HG02798 (cell line): Measurements from ENCODE around the gene VMAC.
"Not testable (repeated sequence)": the region's sequence is repeated elsewhere in the genome, so short reads cannot be mapped to it uniquely, and the experiment has no call there.

Source experiments
- ATAC-seq: cut with Tn5 transposase; IDR thresholded peaks from one replicate; pipeline ENCODE4 v1.9.1; 2021; ENCODE audit warnings: mild to moderate bottlenecking; ENCODE audit not compliant: unreplicated experiment, poor library complexity

Gene VMAC

GRCh38 chr19:5883157-5883873, 21.4 kb upstream of the VMAC start:
- not testable (repeated sequence) for ATAC-seq

- not testable (repeated sequence) for ATAC-seq
These were observed 20.4 kb upstream of the VMAC start for GRCh38 chr19:5884065-5884811.

DNA sequence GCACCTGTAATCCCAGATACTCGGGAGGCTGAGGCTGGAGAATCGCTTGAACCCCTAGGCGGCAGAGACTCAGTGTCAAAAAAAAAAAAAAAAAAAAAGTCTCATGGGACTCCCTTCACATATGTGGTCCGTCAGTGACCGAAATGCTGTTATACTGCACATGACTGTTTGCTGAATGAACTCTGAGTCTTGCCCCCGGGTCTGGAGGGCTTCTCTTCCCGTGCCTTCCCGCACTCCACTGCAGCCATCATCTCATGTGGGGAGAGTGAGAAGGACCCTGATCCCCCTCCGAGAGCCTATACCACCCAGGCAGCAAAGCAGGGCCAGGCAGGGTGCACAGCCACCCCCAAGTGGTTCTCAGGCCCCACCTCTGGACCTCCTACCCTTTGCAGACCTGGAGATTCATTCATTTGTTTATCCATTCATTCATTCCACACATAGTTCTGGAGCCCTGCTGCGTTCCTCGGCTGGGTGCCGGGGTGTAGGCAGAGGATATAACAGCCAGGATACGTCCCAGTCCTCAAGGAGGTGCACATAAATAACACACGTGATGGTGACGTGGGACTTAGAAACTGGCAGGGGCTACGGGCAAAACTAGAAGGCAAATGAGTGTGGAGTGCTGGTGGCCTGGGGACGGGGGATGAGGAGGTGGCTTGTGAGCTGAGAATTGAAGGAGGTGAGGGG, 15.2 kb upstream of the VMAC start:
- no peak for ATAC-seq

- ATAC-seq = no peak
These were observed 14.6 kb upstream of the VMAC start for GRCh38 chr19:5890099-5890498.

- no peak for ATAC-seq
These were observed 13.1 kb upstream of the VMAC start for GRCh38 chr19:5891572-5891937.

- no peak for ATAC-seq
These were observed 12.5 kb upstream of the VMAC start for GRCh38 chr19:5891938-5892771.

DNA sequence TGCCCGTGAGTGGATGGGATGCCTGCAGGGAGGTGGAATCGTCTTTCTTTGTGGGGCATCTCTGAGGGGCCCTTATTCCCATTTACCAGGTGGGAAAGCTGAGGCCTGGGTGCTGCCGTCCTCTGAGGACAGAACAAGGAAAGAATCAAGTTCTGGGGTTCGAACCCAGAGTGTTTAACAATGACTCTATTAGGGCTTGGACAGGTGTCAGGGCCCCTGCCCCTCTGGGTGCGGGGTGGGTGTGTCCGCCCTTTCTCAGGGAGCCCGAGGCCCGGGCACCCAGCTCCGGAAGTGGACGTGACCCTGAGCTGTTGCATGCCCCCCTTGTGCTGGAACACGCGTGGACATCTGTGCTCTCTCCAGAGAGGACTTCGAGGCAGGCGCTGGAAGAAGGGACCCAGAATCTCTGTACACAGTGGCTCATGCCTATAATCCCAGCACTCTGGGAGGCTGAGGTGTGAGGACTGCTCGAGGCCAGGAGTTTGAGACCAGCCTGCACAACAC, 11.8 kb upstream of the VMAC start:
- ATAC-seq = no peak

DNA sequence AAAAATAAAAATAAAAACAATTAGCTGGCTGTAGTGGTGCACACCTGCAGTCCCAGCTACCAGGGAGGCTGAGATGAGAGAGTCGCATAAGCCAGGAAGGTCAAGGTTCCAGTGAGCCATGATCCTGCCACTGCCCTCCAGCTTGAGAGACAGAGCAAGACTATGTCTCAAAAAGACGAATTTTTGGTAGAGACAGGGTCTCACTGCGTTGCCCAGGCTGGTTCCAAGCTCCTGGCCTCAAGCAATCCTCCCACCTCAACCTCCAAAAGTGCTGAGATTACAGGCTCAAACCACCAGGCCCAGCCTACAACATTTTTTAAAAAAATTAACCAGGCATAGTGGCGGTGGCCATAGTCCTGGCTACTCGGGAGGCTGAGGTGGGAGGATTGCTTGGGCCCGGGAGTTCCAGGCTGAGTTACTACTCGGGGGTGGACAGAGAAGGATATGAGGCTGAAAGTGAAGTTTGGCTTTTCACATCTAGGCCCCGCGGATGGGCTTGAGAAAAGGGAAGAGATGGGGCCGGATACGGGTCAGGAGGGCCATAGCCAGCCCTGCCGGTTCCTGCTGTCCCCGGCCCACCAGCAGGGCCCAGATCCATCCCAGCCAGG, 11.3 kb upstream of the VMAC start:
- ATAC-seq = no peak

DNA sequence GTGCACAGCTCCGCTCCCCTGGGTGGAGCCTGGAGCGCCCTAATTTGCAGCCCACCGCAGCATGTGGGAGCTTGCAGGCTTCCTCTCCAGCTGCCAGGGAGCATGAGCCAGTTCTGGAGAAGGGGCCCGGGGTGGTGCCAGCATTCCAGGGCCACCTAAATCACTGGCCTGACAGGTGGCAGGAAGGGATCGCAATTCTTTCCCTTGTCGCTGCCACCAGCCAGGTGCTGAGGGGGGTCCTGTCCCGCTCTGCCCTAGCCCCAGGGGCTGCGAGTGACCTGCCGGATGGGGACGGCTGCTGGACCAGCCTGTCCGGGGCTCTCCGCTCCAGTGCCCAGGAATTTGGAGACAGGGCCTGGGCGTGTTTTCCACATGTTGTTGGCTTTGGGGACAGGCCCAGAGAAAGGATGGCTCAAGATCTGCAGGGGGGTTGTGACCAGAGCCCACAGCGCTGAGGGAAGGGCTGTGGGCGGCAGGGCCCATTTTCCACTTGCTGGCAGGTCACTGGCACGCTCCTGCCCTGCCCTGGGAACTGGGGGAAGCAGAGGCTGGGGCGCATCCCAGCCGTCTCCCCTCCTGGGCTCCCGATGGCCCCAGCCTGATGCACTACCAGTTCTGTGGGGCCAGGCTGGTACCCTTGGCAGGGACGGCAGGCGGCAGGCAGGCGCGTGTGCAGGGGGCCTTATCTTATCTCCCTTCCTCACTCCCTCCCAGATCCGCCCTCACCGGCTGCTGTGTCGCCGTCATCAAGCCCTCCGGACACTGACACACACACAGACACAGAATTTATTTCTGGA, 10.6 kb upstream of the VMAC start:
- ATAC-seq = no peak

GRCh38 chr19:5894704-5895349, 9.8 kb upstream of the VMAC start:
- no peak for ATAC-seq

DNA sequence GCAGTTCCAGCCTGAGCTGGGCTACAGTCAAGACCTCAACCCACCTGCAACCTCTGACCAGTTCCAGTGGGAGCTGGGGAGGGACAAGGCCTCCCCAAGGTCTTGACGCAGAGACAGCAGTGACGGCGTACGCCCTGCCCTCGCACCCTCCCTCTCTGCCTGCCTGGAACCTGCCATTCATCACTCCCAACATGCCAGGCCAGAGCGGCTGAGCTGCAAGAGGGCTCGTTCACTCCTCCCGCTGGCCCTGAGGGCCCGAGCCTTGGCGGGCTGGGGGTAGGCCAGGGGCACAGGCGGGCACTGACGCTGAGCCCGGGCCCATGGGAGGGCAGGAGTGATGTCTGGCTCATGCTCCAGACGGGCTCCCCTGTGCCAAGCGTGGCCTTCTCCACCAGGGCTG, 9.3 kb upstream of the VMAC start:
- no peak for ATAC-seq

- ATAC-seq = no peak
These were observed 8.8 kb upstream of the VMAC start for GRCh38 chr19:5895890-5896289.

DNA sequence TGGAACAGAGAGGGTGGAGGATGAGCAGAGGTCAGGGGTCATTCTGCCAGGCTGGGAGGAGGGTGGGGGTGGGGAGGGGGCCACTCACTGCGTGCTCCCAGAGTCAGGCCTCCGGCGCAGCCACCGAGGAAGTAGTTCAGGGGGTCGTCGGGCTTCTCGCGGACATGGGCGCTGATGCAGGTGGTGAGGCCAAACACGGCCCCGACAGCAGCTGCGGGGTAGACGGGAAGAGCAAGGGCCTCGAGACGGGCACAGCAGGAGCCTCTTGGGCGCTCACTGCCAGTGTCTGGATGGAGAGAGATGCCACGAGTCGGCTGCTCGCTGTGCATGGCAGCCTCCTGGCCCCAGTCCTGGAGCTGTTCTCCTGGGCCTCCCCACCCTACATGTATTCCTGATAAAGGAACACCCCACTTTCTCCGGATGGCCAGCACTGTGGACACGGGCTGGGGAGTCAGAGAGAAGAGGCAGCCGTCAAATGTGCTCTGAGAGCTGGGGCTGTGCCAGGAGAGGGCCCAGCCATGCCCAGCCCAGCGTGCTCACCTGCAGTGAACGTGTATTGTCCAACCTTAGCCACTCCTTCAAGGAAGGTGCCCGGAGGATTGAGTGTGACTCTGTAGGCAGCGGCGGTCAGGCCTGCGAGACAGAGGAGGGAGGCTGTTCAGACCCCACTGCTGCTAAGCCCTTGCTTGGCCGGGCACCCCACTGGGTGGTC, 8.2 kb upstream of the VMAC start:
- ATAC-seq = no peak

- no peak for ATAC-seq
These were observed 7.3 kb upstream of the VMAC start for GRCh38 chr19:5897189-5897969.

DNA sequence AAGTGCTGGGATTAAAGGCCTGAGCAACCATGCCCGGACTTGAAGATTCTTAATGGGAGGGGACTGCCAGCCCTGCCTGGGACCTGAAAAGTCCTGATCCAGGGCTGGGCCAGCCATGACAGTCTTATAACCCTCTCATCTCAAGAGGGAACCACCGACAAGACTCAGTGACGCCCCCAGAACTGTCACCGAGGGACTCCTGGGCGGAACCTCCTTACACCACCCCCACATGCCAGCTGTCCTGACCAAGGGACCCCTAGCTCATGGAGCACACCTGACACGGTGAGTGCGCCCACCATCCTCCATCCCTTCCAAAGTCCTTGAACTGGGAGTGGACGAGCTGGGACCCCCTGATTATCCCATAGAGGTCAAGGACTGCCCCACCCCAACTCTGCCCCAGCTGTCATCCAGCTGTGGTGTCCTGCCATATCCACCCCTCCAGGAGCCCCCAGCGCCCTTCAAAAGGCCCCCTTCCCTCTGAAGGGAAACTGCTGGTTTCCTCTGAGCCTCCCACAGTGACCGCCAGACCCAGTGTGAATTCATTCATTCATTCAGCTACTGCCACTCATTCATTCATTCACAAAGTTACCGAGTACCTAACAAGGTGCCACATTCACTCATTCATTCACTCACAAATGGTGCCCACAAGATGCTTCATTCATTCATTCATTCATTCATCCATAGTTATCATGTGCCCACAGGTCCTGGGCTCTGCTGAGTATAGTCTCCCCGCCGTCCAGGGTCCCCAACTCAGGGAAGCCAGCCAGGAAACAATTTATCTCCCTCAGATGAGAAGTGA, 4.7 kb upstream of the VMAC start:
- ATAC-seq = no peak

- no peak for ATAC-seq
These were observed 3.7 kb upstream of the VMAC start for GRCh38 chr19:5900976-5901375.
